Adrenal gland (tissue), 12 donors: Measurements from ENCODE around the gene CYFIP1. TPM values are rescaled to one million over a fixed set of nuclear protein-coding genes. Genes with fewer than 3 reads are reported as not detected.

ENCODE experiments used
- DNase-seq, 7 donors: peaks; one replicate each; pipeline ENCODE4 v3.0.0-alpha.2; 2019 to 2020
- H3K27ac ChIP-seq, 5 donors: fragments of 200-600 bp; sonication (generic) in 4 of 5; 1 replicate in 3 of 5; 2 replicates in 2 of 5; pipeline versions ENCODE4 v1.5.1 to v1.8.0; 2016 to 2020; ENCODE audit warnings: mild to moderate bottlenecking in 1 of 5
- H3K27me3 ChIP-seq: fragments of 200-600 bp; 2 replicates; pipeline ENCODE4 v1.8.0; 2021
- H3K36me3 ChIP-seq, 2 donors: fragments of 200-600 bp; replicated peaks in 1 of 2; 1 replicate in 1 of 2; 2 replicates in 1 of 2; pipeline versions ENCODE4 v1.5.1 to v1.8.0; 2018 to 2022
- H3K4me1 ChIP-seq, 2 donors: fragments of 200-600 bp; replicated peaks in 1 of 2; 1 replicate in 1 of 2; 2 replicates in 1 of 2; pipeline versions ENCODE4 v1.5.1 to v1.8.0; 2018 to 2021
- H3K4me3 ChIP-seq, 4 donors: fragments of 200-600 bp; sonication (generic) in 3 of 4; one replicate each; pipeline ENCODE4 v1.5.1; 2016 to 2018
- H3K9me3 ChIP-seq, 3 donors: fragments of 200-600 bp; sonication (generic) in 1 of 3; replicated peaks in 1 of 3; 1 replicate in 2 of 3; 2 replicates in 1 of 3; pipeline versions ENCODE4 v1.5.1 to v1.8.0; 2016 to 2021
- POLR2A ChIP-seq, 2 donors: fragments of 450-650 bp; IDR thresholded peaks; one replicate each; pipeline ENCODE4 v1.6.1; 2017; ENCODE audit warnings: antibody characterized with exemption in 2 of 2, mild to moderate bottlenecking in 2 of 2, moderate library complexity in 1 of 2
- WGBS, 4 donors: extraction: QIAGEN DNeasy Blood & Tissue Kit in 2 of 4; methylation state at CpG; one replicate each; pipeline versions ENCODE4 v1.1.5 to v1.1.7; 2013 to 2017; 5-methylcytosine and 5-hydroxymethylcytosine counted together
- intact Hi-C, 2 donors: fragments of 100-400 bp; cut with DNase I; formaldehyde crosslinking; loops; one replicate each; pipeline versions ENCODE4 v1.14.1 to v1.15.0; 2022 to 2023
- polyA plus RNA-seq, 3 donors: library from polyadenylated mRNA; stranded (reverse); fragments of 200-250 nt in 2 of 3; fragments of 350-450 nt in 1 of 3; fragmentation: Illumina TruSeq in 1 of 3; extraction: RNeasy Lipid Tissue Mini Kit (QIAGEN cat#74804) in 1 of 3; gene quantifications; one replicate each; pipeline ENCODE4 v1.2.3, GENCODE V29; 2013 to 2014
- total RNA-seq, 9 donors: library from RNA; depleted of rRNA in 4 of 9; stranded (reverse); fragments of >200 nt in 4 of 9; fragments of 120-200 nt in 1 of 9; fragmentation: NEBNext Ultra II Directional in 1 of 9; extraction: Animal tissue kit (Norgen Biotek cat#: 25700) in 1 of 9; gene quantifications; one replicate each; pipeline versions ENCODE4 v1.1.0 to v1.2.4, GENCODE V29; 2013 to 2023
- TF ChIP-seq, protein P1 (sequence below), 6 experiments: fragments of 450-650 bp in 4 of 6; fragments of 200-600 bp in 2 of 6; sonication (generic) in 1 of 6; IDR thresholded peaks; 1 replicate in 5 of 6; 2 replicates in 1 of 6; pipeline versions ENCODE4 v1.5.1 to v1.8.0; 2016 to 2021; ENCODE audit warnings: antibody characterized with exemption in 6 of 6, mild to moderate bottlenecking in 2 of 6, moderate library complexity in 1 of 6
- donor health status: healthy with polysubstance abuse.
- donor health status: Bipolar disorder and iron deficiency.
- donor health status: DM: yes; HTN: yes; CAD: no.
- donor health status: DM: no; HTN: no; CAD: no.
- donor health status: DM: no; HTN: no; CAD: no.
- donor health status: DM: yes; HTN: yes; CAD: no.

The CYFIP1 gene
- total and polyA plus RNA-seq, 12 donors, result 21.2 to 124 (median 85.0) TPM

DNA sequence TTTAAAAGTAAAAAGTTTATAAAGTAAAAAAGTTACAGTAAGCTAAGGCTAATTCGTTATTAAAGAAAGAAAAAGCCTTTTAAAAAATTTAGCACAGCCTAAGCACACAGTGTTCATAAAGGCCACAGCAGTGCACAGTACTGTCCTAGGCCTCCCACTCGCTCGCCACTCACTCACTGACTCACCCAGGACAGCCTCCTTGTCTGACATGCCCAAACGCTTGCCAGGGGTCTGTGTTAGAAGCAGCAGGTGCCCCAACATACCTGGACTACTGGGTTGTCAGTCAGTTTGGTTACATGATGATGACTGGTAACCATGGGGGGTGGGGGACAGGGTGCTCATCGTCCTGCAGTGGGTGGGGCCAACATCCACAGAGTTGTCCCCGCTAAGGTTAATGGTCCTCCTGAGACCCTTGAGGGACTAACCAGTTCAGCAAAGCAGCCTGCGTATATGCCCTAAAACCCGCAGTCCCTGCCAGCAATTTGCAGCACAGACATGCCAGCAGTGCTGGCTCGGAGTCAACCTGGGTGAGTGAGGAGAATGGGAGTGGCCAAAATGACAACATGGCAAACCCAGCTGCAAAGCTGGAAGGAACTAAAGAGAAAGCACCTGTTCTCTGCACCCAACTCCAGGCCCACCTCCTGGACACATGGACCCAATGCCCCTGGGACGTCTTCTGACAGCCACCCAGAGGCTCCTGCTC is 49.2 kb downstream of the CYFIP1 start:
- Histone ChIP-seq H3K36me3 (peaks cover 0 to 35% of the 10 kb centered on the region in 2 donors), H3K27ac (peak overlapping the region in 2 of 5 donors; percentile 32 to 65), H3K27me3 (no peaks in the 10 kb centered on the region), H3K4me3 (no peak overlapping the region), H3K4me1 (no peaks in the 10 kb centered on the region), H3K9me3 (no peaks in the 10 kb centered on the region)
- DNase-seq, result peak; percentile 54 to 82 (median 74)
- TF ChIP-seq POLR2A (IDR thresholded peaks at IDR 0.05), result no peak
- TF ChIP-seq, protein P1, sequence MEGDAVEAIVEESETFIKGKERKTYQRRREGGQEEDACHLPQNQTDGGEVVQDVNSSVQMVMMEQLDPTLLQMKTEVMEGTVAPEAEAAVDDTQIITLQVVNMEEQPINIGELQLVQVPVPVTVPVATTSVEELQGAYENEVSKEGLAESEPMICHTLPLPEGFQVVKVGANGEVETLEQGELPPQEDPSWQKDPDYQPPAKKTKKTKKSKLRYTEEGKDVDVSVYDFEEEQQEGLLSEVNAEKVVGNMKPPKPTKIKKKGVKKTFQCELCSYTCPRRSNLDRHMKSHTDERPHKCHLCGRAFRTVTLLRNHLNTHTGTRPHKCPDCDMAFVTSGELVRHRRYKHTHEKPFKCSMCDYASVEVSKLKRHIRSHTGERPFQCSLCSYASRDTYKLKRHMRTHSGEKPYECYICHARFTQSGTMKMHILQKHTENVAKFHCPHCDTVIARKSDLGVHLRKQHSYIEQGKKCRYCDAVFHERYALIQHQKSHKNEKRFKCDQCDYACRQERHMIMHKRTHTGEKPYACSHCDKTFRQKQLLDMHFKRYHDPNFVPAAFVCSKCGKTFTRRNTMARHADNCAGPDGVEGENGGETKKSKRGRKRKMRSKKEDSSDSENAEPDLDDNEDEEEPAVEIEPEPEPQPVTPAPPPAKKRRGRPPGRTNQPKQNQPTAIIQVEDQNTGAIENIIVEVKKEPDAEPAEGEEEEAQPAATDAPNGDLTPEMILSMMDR (IDR thresholded peaks at IDR 0.05), result no peak
- WGBS, 4 donors, result 39 to 62% (median 53%) methylated on average over 6 to 10 of the region's 10 CpGs
- intact Hi-C loops, result no loop called here

DNA sequence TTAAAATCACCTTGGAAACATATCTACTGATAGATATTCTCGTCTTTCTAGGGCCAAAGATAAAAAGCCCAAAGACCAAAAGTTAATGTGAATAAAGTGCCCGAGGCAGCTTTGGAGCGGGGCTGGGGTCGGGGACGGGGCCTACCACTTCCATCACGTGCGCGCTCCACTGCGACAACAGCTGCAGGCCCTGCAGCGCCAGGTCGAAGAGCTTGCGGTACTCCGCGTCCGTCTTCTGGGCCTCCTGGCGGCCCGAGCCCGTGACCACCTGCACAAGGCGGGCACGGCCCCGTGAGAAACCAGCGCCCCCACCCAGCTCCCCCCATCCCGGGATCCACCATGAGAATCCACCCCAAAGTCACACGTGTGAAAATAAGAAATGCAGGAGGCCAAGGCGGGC is 52.4 kb downstream of the CYFIP1 start:
- TF ChIP-seq, protein P1 (IDR thresholded peaks at IDR 0.05), result no peak
- TF ChIP-seq POLR2A (IDR thresholded peaks at IDR 0.05), result no peak
- WGBS, 4 donors, result 93 to 98% (median 96%) methylated on average over 24 to 25 of the region's 25 CpGs
- Histone ChIP-seq H3K9me3 (no peaks in the 10 kb centered on the region), H3K4me1 (no peaks in the 10 kb centered on the region), H3K27me3 (no peaks in the 10 kb centered on the region), H3K4me3 (no peak overlapping the region), H3K27ac (no peak overlapping the region), H3K36me3 (peaks cover 0 to 30% of the 10 kb centered on the region in 2 donors)
- DNase-seq, result no peak
- intact Hi-C loops, result loop anchor here in 1 of 2 donors (10.0 kb wide), 1 partner anchor 53 kb away; no protein-coding TSS in a partner anchor

DNA sequence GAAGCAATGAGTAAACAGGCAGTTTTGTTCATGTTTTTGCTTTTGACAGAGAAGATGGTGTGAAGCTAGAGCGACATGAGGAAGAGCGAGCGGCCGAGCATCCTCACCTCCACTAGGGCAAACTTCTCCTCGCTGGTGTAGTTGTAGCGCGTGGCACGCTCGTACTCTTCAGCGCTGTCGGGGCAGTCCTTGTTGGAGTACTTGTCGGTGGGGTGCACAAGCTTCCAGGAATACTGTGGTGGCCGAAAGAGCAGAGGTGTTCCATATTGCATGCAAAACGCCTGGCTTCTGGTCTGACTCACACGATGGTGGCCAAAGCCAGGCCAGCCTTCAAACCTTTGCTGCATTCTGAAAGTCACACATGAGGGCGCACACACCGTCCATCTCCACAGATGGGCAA is 54.3 kb downstream of the CYFIP1 start:
- Histone ChIP-seq H3K4me3 (no peak overlapping the region), H3K4me1 (no peaks in the 10 kb centered on the region), H3K27me3 (no peaks in the 10 kb centered on the region), H3K36me3 (peaks cover 0 to 20% of the 10 kb centered on the region in 2 donors), H3K9me3 (no peaks in the 10 kb centered on the region), H3K27ac (no peak overlapping the region)
- TF ChIP-seq POLR2A (IDR thresholded peaks at IDR 0.05), result no peak
- TF ChIP-seq, protein P1 (IDR thresholded peaks at IDR 0.05), result no peak
- WGBS, 4 donors, result 94 to 95% (median 95%) methylated on average over 17 of the region's 17 CpGs
- DNase-seq, result no peak
- intact Hi-C loops, result loop anchor here in 1 of 2 donors (10.0 kb wide), 1 partner anchor 51 kb away; no protein-coding TSS in a partner anchor

DNA sequence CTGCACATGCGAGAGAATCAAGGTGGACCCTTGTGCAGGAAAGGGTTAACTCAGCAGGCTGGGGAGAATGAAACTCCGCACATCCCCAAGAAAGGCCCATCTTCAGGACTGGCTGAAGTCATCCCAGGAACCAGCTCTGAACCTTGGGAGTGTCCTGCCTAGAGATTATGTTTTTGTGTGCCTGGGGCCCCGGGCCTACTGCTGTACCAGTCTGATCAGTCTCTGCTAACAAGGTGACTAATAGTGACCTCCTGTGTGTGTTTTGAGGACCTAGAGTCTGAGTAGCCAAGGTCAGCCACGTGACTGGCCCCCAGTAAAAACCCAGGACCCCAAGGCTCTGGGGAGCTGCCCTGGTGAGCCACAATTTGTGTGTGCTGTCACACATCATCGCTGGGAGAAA is 58.2 kb downstream of the CYFIP1 start:
- Histone ChIP-seq H3K4me3 (no peak overlapping the region), H3K9me3 (no peaks in the 10 kb centered on the region), H3K27ac (no peak overlapping the region), H3K36me3 (peaks cover 0 to 37% of the 10 kb centered on the region in 2 donors), H3K4me1 (peaks cover 7 to 9% of the 10 kb centered on the region in 2 donors), H3K27me3 (no peaks in the 10 kb centered on the region)
- intact Hi-C loops, result loop anchor here in 1 of 2 donors (10.0 kb wide), 1 partner anchor 47 kb away; no protein-coding TSS in a partner anchor
- WGBS, 4 donors, result 73 to 86% (median 79%) methylated on average over 3 to 5 of the region's 5 CpGs
- TF ChIP-seq, protein P1 (IDR thresholded peaks at IDR 0.05), result no peak
- no peak for TF ChIP-seq POLR2A (IDR thresholded peaks at IDR 0.05)
- no peak for DNase-seq
